SK-N-DZ (cell line): ENCODE results near the gene PTH2.

Experiments used
- DNase-seq: peaks from one replicate; pipeline ENCODE4 v3.0.0-alpha.2; 2015; ENCODE audit warnings: low spot score

Gene PTH2

DNA sequence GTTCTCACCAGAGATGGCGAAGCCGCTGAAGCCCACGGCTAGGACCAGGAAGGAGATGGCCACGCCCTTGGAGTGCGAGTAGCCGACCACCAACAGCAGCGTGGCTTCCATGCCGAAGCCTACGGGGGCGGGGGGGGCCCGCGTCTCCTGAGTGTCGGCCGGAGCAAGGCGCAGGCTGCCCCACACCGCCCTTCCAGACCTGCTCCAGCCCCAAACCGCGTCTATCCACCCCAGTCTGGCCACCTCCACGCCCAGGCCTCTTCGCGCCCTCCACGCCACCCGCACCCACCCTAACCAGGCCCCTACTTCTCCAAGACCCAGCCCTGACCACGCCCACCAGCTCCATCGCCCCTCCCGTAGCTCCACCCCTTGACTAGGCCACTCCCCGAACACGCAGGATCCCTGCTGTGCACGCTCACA lies 8.1 kb upstream of the PTH2 start:
- no peak for DNase-seq

- no peak for DNase-seq
These were observed 7.6 kb upstream of the PTH2 start for GRCh38 chr19:49430678-49431329.

GRCh38 chr19:49430172-49430677 lies 7.0 kb upstream of the PTH2 start:
- DNase-seq, result no peak

DNA sequence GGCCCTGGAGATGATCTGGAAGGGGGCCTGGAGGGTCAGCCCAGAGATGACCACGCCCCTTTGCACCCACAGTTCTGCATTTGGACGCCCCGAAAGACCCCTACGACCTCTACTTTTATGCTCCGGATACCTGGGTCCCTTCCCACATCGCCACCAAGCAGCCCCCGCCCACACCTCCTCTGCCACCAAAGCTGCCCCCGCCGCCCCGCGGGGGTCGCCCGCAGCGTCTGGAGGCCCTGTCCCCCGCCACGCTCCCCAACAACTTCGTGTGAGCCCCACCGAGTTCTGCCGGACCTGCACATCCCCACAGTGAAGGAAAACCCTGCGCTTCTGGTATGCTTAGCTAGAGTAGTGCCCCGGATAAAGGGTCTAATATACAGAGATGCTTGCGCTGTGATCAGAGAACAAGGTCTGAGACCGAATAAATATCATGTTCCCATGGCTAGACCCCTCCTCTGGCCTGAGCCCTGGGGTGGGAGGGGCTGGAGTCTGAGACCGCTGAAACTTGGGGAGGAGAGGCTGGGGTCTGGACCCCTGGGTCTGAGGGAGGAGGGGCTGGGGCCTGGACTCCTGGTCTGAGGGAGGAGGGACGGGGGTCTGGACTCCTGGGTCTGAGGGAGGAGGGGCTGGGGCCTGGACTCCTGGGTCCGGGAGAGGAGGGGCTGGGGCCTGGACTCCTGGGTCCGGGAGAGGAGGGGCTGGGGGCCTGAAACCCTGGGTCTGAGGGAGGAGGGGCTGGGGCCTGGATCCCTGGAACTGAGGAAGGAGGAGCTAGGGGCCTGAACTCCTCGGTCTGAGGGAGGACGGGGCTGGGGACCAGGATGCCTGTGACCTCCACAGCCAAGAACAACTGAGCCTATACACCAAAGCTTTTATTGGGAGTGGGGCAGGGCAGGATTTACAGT lies 5.6 kb upstream of the PTH2 start:
- no peak for DNase-seq

DNA sequence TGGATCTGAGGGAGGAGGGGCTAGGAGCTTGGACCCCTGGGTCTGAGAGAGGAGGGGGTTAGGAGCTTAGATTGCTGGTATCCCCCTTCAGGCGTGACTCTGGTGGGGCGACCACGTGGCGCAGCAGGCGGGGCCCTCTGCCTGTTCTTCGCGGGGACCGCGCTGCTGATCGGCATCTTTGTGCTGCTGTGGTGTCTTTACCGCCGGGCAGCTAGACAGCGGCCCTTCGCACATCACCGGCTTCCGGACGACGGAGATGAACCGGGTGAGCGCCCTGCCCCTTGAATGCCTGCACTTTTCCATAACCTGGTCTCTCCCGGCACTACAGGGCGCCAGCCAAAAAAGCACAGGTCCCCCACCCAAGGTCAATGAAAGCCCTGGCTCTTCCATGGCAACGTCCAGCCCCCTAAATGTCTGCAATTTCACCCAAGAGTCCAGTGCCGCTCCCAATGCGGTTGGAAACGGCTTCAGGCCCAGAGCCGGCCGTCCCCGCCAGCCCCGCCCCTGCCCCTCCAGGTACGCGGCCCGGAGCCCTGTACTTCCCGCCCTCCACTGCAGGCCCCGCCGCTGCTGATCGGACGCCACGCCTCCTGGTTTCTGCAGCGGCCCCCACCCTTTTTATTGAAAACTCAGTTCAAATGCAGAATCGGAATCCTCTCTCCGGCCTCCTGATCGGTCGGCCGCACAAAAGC lies 4.8 kb upstream of the PTH2 start:
- DNase-seq, result no peak

DNA sequence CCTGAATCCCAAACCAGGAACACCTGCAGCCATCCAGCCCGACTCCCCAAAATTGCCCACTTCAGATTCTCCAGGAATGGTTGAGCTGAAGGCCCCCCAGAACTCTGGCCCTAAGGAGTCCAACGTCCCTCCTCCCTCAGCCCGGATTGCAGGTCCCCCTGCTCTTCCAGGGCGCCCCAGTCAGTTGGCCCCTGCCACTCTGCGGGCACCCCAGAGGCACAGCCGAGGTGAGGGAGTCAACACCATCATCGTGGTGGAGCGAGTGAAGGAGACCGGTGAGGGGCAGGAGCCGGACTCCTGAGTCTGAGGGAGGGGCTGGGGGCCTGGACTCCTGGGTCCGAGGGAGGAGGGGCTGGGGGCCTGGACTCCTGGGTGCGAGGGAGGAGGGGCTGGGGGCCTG lies 4.1 kb upstream of the PTH2 start:
- no peak for DNase-seq

- DNase-seq, result no peak
These were observed 2.8 kb upstream of the PTH2 start for GRCh38 chr19:49425922-49426592.

- DNase-seq, result no peak
These were observed 1.9 kb upstream of the PTH2 start, which contains the start of gene GFY for GRCh38 chr19:49425178-49425577. TSS of gene GFY (plus strand) at chr19:49425388. CDS start at chr19:49426431, 1,043 bp downstream.

- no peak for DNase-seq
These were observed 703 bp upstream of the PTH2 start for GRCh38 chr19:49423985-49424303.

DNA sequence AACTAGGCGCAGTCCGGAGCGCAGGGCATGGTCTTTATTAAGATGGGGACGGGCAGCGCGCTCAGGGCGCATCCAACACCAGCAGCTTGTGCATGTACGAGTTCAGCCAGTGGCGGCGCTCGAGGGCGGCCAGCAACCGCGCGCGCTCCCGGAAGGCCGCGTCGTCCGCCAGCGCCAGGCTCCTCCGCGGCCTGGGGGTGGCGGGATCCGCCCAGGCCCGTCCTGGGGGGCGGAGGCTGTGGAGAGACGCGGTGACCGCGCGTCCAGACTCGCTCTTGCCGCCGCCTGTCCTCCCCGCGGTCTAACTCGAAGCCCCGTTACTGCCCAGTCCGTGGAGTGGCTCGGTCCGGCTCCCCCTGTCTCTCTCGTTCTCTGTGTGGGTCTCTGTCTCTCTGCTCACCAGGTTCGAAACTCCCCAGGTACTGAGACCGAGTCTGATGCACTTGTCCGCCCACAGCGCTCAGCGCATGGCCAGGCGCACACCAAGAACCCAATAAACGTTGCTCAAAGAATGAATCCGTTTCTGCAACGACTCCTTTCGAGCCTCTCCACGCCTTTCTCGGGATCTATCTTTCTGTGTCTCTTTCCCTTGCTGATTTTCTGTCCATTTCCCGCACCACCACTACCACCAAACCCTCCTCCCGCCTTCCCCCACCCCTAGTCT lies 702 bp downstream of the PTH2 start:
- DNase-seq, result no peak

GRCh38 chr19:49421878-49422202 lies 1.4 kb downstream of the PTH2 start:
- no peak for DNase-seq

DNA sequence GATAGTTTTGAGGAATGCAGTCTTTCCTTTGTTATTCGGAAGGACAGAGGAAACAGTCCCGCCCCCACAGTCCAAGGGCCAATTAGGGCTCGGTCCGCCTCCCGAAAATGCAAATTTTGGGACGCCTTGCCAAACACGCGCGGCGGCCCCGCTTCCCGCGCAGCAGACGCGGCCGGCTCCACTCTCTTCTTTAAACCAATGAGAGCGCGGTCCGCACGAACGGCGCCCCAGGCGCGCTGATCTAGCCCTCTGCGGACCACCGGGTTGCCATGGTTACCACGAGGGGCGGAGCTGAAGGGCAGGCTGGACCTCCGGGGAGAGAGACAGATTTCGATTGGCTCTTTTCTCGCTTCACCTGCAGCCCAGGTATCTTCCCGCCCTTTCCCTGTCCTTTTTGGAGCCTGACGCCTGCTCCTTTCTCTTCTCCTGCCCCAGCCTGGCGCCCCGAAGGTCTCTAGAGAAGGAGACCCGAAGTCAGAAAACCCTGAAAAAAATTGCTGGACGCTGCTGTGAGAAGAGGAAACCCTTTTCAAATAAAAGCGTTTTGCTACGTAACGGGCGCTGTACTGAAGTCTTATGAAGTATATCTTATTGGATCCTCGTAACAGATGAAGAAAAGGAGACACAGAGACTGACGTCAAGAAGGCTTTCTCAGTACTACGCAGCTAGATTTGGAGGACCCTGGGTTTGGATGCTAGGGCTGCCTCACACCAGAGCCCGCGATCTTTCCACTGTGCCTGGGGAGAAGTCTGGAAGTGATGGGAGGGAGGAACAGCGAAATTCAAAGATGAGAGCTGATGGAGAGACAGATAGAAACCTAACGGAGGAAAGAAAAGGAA lies 2.0 kb downstream of the PTH2 start:
- DNase-seq, result peak; percentile 77

- DNase-seq, result no peak
These were observed 3.0 kb downstream of the PTH2 start for GRCh38 chr19:49420227-49420626.

- DNase-seq, result no peak
These were observed 4.1 kb downstream of the PTH2 start for GRCh38 chr19:49419173-49419572.

- no peak for DNase-seq
These were observed 4.7 kb downstream of the PTH2 start for GRCh38 chr19:49418511-49418910.

DNA sequence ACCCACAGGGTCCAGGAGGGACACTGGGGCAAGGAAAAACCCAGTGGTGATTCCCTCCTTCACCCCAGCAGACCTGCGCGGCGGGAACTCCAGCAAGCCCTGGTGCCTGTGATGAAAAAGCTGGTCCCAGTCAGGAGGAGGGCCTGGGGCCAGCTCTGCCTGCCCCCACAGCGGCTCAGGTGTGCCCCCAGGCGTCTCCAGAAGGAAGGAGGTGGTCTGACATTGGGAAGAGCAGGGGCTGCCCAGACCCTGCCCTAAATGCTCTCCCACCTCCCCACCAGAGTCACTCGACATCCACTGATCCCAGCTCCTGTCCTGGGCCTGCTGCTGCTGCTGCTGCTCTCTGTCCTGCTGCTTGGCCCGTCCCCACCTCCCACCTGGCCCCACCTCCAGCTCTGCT lies 6.2 kb downstream of the PTH2 start:
- DNase-seq, result no peak

- no peak for DNase-seq
These were observed 7.4 kb downstream of the PTH2 start for GRCh38 chr19:49415810-49416200.

- DNase-seq, result no peak
These were observed 8.0 kb downstream of the PTH2 start for GRCh38 chr19:49415102-49415809.

- DNase-seq, result no peak
These were observed 9.0 kb downstream of the PTH2 start for GRCh38 chr19:49414256-49414655.

- peak; percentile 74 for DNase-seq
These were observed 9.9 kb downstream of the PTH2 start for GRCh38 chr19:49413348-49413747.
